Cardiac muscle cell (in vitro differentiated cells and primary cell): ENCODE results near the gene MCL1. TPM values are rescaled to one million over a fixed set of nuclear protein-coding genes. Genes with fewer than 3 reads are reported as not detected.
"Not testable (repeated sequence)": the region's sequence is repeated elsewhere in the genome, so short reads cannot be mapped to it uniquely, and the experiment has no call there.

ENCODE experiments used
- DNase-seq, 2 donors: peaks; one replicate each; pipeline versions ENCODE4 v3.0.0 to v3.0.0-alpha.2; 2010 to 2017; ENCODE audit warnings: low read depth in 1 of 2, low spot score in 1 of 2
- H3K27ac ChIP-seq: fragments of 200-600 bp; sonication (generic); 2 replicates; pipeline ENCODE4 v1.5.1; 2016
- H3K27me3 ChIP-seq: fragments of 200-600 bp; sonication (generic); 2 replicates; pipeline ENCODE4 v1.6.0; 2016; ENCODE audit warnings: control low read depth
- H3K36me3 ChIP-seq: fragments of 200-600 bp; sonication (generic); 2 replicates; pipeline ENCODE4 v1.5.1; 2016; ENCODE audit warnings: control low read depth
- H3K4me1 ChIP-seq: fragments of 200-600 bp; sonication (generic); 2 replicates; pipeline ENCODE4 v1.8.1; 2017; ENCODE audit warnings: low read depth, mild to moderate bottlenecking, mixed run types
- H3K4me3 ChIP-seq: fragments of 200-600 bp; sonication (generic); 2 replicates; pipeline ENCODE4 v1.5.1; 2016; ENCODE audit warnings: mild to moderate bottlenecking
- H3K9me3 ChIP-seq: fragments of 200-600 bp; sonication (generic); 2 replicates; pipeline ENCODE4 v1.5.1; 2017; ENCODE audit warnings: low read depth, mild to moderate bottlenecking, control low read depth
- polyA plus RNA-seq: library from polyadenylated mRNA; unstranded; fragments of >200 nt; fragmentation: Nextera tagmentation; extraction: Ambion mirVana; gene quantifications from 2 replicates; pipeline ENCODE4 v1.2.1, GENCODE V29; 2016
- total RNA-seq: library from RNA; depleted of rRNA; stranded (reverse); fragments of >200 nt; gene quantifications from 2 replicates; pipeline ENCODE4 v1.2.3, GENCODE V29; 2016
- TF ChIP-seq, protein P1 (sequence below): IDR thresholded peaks from 2 replicates; pipeline ENCODE4 v1.5.1; 2012; ENCODE audit warnings: low read depth, mild to moderate bottlenecking, low read length

Gene MCL1
- total and polyA plus RNA-seq, 2 experiments from 2014 or later = 65.2 to 101 TPM

DNA sequence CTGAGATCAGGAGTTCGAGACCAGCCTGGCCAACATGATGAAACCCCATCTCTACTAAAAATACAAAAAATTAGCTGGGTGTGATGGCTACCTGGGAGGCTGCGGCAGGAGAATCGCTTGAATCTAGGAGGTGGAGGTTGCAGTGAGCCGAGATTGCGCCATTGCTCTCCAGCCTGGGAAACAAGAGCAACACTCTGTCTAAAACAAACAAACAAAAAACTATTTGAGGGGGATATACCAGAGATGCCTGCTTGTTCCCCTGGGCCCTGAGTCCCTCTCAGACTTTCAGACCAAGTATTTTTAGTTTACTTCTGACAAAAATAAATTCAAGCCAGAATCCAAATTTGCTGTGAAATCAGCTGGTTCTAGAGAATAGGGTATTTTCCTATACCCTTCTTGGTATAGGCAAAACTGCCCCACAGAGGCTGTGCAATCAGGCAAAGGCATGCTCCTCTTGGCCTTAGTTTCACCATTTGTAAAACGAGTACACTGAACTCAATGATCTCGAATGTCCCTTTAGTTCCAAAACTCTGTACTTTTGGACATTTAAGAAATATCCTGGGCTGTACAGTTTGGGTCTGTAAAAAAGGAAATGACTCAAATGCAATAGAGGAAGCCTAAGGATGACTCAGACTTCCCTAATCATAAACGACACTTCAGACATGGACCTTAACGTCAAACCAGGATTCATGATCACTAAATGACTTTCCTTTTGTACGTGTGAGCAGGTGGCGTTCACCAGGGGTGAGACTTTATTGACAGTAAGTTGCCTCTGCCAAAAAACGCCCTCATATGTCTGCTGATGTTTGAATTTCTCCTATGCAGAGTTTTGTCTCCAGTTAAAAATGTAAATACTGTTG lies 33.9 kb upstream of the MCL1 start:
- Histone ChIP-seq H3K36me3 (peaks cover 8% of the 10 kb centered on the region), H3K9me3 (no peaks in the 10 kb centered on the region), H3K4me1 (peaks cover 4% of the 10 kb centered on the region), H3K27ac (no peak overlapping the region), H3K27me3 (no peaks in the 10 kb centered on the region), H3K4me3 (no peak overlapping the region)
- TF ChIP-seq, protein P1, sequence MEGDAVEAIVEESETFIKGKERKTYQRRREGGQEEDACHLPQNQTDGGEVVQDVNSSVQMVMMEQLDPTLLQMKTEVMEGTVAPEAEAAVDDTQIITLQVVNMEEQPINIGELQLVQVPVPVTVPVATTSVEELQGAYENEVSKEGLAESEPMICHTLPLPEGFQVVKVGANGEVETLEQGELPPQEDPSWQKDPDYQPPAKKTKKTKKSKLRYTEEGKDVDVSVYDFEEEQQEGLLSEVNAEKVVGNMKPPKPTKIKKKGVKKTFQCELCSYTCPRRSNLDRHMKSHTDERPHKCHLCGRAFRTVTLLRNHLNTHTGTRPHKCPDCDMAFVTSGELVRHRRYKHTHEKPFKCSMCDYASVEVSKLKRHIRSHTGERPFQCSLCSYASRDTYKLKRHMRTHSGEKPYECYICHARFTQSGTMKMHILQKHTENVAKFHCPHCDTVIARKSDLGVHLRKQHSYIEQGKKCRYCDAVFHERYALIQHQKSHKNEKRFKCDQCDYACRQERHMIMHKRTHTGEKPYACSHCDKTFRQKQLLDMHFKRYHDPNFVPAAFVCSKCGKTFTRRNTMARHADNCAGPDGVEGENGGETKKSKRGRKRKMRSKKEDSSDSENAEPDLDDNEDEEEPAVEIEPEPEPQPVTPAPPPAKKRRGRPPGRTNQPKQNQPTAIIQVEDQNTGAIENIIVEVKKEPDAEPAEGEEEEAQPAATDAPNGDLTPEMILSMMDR = no peak
- peak in 1 of 2 donors; percentile 87 for DNase-seq

DNA sequence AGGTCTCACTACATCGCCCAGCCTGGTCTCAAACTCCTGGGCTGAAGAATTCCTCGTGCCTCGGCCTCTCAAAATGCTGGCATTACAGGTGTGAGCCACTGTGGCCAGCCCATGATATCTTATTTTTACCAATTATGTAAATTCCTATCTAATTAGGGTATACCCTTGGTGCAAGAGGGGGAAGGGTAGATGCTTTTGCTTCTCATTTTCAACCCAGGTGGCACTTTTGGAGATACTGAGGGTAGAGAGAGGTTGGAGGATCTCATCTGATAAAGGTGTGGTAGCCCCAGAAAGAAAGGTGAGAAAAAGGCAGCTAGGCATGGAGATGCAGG lies 32.6 kb upstream of the MCL1 start:
- Histone ChIP-seq H3K27me3 (no peaks in the 10 kb centered on the region), H3K27ac (peak overlapping the region; percentile 28), H3K4me1 (peaks cover 4% of the 10 kb centered on the region), H3K4me3 (no peak overlapping the region), H3K36me3 (peaks cover 4% of the 10 kb centered on the region), H3K9me3 (no peaks in the 10 kb centered on the region)
- DNase-seq = no peak
- TF ChIP-seq, protein P1 = no peak

DNA sequence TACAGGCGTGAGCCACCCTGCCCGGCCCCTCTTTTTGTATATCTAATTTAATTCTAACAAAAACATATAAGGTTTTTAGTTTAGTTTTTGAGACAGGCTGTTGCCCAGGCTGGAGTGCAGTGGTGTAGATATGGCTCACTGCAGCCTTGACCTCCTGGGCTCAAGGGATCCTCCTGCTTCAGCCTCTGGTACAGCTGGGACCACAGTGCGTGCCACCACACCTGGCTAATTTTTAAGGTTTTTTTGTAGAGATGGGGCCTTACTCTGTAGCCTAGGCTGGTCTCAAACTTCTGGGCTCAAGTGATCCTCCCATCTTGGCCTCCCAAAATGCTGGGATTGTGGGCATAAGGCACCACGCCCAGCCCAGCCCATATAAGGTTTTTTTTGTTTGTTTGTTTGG lies 31.2 kb upstream of the MCL1 start:
- Histone ChIP-seq H3K4me1 (peaks cover 4% of the 10 kb centered on the region), H3K36me3 (peaks cover 3% of the 10 kb centered on the region), H3K27me3 (no peaks in the 10 kb centered on the region), H3K9me3 (no peaks in the 10 kb centered on the region), H3K27ac (no peak overlapping the region), H3K4me3 (no peak overlapping the region)
- no peak for DNase-seq
- TF ChIP-seq, protein P1 = no peak

DNA sequence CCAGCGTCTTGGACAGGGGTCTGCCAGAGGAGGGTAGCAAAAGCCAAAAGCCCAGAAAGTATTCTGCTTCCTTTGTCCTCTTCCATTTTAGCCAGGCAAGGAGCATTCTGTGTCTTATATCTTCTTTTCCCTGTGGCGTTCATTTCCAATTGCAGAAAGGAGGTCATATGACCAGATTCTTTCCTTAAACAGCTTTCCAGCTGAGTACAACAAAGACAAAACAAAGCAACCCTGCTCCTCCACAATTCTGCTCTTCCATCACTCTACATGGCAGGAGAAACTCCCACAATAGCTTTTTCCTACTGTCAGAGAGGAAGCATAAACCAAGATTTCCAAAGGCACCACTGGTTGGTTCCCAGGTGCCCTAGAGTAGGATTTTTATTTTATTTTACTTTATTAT lies 30.3 kb upstream of the MCL1 start:
- TF ChIP-seq, protein P1 = no peak
- Histone ChIP-seq H3K4me3 (no peak overlapping the region), H3K4me1 (peaks cover 4% of the 10 kb centered on the region), H3K9me3 (no peaks in the 10 kb centered on the region), H3K27me3 (no peaks in the 10 kb centered on the region), H3K36me3 (peaks cover 3% of the 10 kb centered on the region), H3K27ac (peak overlapping the region; percentile 81)
- DNase-seq = peak in 1 of 2 donors; percentile 68

DNA sequence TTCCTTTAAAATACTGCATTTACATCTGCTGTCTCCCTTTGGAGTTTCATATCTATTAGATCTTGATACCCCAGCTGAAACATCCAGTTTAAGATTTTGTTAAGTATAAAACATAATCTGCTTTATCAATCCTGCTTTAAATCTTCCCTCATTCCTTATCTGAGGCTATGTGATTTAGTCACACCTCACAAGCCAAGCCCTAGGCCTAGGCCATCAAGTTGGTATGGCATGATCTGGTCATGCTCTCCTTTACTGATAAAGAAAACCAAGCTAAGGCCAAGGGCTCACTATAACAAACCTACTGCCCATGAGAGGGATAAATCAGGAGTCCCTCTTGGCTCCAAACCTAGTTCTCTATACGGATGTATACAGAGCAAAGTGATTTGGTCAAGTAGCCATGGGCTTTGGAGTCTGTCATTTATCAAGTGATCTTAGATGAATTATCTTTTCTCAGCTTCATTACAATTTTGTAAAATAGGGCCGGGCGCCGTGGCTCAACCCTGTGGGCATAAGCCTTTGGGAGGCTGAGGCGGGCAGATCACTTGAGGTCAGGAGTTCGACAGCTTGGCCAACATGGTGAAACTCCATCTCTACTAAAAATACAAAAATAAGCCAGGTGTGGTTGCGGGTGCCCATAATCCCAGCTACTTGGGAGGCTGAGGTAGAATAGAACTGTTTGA lies 27.2 kb upstream of the MCL1 start:
- TF ChIP-seq, protein P1 = no peak
- Histone ChIP-seq H3K4me1 (peaks cover 4% of the 10 kb centered on the region), H3K27me3 (no peaks in the 10 kb centered on the region), H3K4me3 (no peak overlapping the region), H3K27ac (no peak overlapping the region), H3K9me3 (no peaks in the 10 kb centered on the region), H3K36me3 (no peaks in the 10 kb centered on the region)
- no peak for DNase-seq

DNA sequence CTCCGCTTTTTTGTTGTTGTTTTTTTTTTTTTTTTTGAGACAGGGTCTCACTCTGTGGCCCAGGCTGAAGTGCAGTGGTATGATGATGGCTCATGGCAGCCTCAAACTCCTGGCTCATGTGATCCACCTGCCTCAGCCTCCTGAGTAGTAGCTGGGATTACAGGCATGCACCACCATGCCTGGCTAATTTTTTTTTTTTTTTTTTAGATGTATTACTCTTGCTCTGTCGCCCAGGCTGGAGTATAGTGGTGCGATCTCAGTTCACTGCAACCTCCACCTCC lies 26.0 kb upstream of the MCL1 start:
- not testable (repeated sequence) for H3K4me1 ChIP-seq, H3K27ac ChIP-seq, H3K27me3 ChIP-seq, H3K9me3 ChIP-seq, DNase-seq, H3K4me3 ChIP-seq, H3K36me3 ChIP-seq
